HG03354 (cell line): ENCODE measurements around the gene CDCP1.

ENCODE experiments used
- ATAC-seq: cut with Tn5 transposase; IDR thresholded peaks from one replicate; pipeline ENCODE4 v1.9.1; 2021; ENCODE audit warnings: mild to moderate bottlenecking; ENCODE audit not compliant: unreplicated experiment, poor library complexity, severe bottlenecking

CDCP1 gene

DNA sequence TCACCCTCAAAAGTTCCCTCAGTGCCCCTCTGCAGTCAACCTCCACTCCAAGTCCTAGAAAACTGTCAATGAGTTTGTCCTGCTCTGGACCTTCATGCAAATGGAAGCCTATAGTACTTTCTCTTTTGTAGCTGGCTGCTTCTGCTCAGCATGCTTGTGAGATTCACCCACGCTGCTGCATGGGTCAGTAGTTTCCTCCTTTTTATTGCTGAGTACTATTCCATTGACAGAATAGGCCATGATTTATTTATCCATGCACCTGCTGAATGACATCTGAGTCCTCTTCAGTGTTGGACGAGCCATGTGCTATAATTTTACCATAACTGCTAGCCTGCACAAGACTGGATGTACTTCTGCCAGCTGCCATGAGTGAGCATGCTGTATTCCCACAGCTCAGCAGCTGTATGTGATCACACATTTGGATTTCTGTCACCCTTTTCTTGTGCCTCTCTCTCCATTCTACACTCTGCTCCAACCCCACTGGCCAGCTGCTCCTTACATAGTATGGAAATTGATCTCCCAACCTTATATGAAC is 26.3 kb downstream of the CDCP1 start:
- no peak for ATAC-seq

DNA sequence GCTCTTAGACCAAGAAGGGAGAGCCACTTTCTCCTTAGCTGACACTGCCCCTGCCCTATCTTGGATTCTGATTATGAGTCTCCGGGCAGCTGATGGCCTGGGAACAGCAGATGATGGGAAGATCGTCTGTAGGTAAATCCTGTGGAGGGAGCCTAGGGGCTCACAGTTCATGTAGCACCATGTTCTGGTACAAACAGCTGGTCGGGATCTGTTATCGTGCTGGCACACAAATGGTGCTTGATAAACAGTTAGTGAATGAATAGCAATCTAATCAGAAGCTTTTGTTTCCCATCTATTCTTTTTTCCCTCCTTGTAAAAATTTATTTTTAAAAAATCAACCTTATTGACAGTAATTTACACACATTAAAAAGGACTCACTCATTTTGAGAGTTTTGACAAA is 26.8 kb downstream of the CDCP1 start:
- no peak for ATAC-seq

DNA sequence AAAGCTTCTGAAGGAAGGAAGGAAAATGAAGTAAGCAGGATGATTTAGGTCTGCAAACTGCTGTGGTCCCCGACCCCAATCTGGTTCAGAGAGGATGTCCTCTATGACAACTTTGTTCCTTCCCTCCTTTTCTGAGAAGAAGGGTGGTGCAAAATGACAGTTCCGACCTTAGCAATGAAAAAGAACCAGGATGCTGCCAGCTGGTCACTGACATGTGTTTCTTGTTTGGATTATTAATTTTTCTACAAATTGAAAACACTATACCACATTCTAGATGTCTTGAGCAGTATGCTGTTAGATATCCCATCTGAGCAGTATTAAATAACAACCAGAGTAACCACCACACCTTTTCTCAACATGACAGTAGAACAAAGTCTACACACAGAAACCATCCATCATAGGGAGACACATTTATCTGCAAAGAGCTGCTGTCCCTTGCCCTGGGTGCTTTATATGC is 27.5 kb downstream of the CDCP1 start:
- ATAC-seq = no peak

DNA sequence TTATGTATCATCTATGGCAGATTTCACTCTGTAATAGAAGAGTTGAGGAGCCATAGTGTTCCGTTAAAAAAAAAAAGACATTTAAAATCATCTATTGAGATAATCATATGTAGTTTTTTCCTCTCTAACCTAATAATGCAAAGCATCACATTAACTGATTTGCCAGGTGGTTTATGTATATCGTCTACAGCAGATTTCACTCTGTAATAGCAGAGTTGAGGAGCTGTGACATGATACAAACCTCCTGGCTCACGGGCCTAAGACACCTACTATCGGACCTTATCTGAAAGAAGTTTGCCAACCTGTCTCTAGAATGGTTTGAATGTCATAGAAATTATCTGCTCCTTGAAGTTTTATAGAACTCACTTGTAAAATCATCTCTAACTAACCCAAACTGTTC is 29.8 kb downstream of the CDCP1 start:
- no peak for ATAC-seq

DNA sequence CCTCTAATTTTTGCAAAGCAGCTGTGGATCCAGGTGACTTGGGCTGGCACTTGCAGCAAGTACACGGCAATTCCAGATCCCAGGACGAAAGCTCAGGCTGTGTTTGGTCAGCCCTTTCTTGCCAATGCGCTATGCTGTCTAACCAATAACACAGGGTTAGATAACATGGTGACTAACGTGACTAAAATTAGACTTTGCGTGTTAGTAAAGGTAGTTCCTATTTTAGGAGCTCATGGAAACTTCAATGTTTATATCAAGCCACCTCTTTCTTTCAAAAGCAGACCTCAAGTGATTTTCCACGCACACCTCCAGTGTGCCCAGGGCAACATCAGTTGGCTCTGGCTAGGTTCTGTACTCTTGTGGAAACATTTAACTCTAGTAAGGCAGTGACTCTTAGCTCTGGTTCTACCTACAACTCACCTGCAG is 32.5 kb downstream of the CDCP1 start:
- no peak for ATAC-seq

DNA sequence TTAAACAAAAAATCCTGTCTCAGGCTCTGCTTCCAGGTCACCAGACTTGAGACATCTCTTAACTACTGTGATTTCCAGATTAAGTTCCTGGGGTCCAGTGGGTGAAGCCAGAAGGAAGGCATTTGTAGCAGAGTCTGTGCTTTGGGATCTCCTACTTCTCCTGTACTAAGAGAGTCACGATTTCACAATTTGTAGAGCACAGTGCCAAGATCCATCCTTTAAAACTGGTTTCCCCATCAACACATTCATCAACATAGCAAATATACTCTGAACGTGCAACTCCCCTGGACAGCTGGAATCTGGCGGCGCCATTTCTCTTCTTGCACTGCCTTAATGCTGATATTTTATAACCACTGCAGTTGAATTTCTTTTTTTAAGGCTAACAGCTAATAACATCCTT is 33.2 kb downstream of the CDCP1 start:
- no peak for ATAC-seq

DNA sequence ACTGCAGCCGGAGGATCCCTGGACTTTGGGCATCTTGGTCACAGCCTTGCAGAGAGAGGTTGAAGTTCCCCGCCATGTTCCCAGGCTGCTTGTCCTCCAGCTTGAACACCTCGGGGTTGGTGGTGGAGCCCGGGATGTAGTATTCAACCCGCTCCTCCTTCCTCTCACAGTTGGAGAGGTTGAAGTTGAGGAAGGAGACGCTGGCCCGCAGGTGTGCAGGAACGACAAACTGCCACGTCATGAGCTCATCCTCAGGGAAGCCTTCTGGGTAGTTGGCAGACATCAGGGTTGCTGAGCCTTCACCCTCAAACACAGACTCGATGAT is 35.7 kb downstream of the CDCP1 start:
- ATAC-seq = peak; percentile 9

DNA sequence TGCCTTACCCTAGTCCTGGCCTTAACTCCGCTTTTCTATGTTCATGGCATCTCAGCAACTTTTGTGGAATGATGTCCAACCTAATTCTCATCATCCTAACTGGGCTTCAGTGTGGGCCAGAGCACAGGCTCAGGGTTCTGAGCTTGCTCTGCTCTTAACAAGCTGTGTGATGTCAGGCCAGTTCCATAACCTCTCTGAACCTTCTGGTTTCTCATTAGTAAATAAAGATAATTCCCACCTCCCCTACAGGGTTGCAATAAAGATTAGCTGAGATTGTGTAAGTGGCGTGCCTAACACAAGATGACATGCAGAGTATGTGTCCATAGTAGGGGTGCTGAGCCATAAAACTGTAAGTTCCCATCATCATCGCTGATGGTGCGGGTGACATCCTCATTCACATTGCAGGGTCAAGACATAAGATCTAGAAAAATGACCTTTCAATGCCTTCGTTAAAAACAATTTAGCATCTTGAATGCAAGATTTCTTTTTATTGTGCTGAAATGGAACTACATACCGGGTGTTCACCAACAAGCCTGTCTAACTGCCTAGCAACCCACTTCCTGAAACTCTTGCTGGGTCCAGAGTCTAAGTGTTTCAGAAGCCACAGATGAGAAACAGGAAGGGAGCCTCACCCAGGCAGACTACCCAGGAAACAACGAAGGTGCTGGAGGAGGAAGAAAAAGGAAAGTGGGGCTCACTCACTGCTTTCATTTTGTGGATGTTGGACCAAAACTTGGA is 36.2 kb downstream of the CDCP1 start:
- ATAC-seq = peak; percentile 78

DNA sequence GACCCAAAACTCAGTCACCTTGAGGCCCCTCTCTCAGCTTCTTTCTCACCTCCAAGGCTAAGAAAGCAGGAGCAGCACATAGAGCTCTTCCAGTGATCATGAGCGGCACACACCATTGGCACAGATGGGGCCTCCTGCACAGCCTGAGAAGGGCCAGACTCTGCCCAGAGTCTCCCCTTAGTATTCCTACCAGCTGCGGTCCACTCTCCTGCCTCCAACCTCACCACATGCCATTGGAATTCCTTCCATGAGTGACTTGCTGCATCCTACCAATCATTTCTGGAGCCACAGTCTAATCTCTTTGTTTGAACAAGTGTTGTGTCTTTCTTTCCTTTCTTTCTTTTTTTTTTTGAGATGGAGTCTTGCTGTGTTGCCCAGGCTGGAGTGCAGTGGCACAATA is 39.3 kb downstream of the CDCP1 start:
- no peak for ATAC-seq

DNA sequence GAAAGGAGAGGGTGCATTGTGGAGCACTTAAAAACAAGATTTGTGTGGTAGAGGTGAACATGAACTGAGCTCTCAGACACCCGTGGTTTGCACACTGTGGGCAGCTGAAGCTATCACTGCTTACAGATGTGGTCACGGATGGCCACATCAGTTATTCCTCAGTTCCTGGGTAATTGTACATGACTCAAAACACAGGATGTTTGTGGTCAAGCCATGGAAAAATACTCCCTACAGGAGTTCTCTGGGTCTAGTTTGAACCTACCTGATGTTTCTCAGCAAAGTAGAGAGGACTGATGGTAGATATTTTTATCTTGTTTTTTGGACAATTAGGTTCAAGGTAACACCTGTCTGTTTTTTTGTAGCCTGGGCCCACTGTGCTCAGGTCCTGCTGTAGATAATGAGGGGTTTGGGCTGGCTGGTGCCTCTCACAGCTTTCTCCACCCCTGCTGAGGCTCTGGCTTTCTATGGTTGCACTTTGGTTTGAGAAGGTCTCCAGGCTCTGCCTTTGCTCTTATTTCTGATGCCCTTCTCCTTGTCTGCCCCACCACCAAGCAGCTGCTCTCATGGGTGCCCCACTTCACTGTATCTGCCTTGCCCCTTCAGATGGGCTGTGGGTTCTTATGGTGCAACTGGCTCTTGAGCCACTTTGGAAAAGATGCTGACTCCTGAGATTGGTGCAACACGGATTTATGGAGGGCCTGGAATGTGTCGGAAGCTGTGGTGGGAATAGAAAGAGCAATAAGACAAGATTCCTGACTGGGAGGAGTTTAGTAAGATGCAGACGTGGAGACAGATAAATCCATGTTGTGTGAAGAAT is 40.1 kb downstream of the CDCP1 start:
- no peak for ATAC-seq

DNA sequence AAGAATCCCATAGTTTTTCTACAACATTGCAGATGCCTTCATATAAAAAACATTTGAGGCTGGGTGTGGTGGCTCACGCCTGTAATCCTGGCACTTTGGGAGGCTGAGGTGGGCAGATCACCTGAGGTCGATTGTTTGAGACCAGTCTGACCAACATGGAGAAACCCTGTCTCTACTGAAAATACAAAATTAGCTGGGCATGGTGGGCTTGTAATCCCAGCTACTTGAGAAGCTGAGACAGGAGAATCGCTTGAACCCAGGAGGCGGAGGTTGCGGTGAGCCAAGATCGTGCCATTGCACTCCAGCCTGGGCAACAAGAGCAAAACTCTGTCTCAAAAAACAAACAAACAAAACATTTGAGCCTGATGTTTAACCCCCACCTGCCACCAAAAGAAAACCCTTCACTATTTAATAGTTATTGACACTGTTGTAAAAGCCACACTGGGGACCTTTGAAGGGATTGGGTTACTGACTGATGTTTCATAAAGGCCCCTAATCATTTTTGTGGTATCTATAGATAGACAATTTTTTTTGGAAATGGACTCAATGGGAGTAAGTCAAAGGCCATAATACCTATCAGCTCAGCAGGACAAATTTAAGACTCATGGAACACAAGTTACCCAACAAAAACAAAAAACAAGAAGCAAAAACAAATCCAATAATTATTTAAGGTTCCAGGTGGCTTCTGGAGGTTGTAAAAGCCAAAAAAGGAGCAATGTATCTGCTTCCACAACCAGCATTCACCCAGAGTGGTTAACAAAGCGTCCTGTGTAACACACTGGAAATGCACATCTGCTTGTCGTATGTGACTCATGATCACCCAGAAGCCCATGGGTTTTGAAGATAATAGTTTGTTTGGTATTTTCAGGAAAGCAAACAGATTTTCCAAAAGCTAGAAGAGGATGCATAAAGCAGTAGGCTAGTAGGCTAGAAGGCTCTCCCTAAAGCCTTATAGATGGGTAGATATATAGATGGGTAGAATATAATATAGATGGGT is 41.2 kb downstream of the CDCP1 start:
- ATAC-seq = no peak

DNA sequence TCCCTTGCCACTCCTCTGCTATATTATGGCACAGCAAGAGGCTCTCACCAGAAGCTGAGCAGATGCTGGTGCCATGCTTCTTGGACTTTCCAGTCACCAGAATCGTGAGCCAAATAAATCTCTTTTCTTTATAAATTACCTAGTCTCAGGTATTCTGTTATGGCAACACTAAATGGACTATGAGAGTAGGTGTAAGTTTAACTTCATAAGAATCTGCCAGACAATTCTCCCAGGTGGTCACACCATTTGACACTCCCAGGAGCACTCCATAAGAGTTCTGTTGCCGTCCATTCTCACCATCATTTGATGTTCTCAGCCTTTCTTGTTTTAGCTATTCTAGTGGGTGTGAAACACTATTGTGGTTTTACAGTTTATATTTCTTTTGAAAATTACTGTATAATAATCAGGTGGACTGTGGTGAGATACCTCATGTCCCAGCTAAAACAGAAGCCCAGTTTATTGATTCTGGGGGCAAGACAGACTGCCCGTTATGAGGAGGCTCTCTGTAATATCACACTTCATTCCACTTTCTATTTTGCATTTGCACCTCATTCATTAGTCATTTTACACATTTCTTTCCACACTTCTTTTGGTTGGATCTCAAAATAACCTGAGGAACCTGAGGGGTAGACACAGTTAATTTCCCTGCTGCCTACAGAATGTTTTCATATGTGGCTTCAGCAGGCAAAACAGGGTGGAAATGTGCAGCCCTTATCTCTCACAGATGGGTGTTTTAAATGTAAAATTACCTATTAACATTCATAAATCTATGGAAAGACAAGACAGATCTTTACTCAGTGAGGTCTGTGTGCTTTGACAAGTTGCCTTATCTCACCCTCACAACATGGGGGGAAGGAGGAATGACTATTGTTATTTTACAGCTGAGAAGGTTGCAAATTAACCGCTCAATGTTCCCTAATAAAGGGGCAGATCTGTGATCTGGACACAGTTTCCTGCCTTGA is 42.1 kb downstream of the CDCP1 start:
- no peak for ATAC-seq

DNA sequence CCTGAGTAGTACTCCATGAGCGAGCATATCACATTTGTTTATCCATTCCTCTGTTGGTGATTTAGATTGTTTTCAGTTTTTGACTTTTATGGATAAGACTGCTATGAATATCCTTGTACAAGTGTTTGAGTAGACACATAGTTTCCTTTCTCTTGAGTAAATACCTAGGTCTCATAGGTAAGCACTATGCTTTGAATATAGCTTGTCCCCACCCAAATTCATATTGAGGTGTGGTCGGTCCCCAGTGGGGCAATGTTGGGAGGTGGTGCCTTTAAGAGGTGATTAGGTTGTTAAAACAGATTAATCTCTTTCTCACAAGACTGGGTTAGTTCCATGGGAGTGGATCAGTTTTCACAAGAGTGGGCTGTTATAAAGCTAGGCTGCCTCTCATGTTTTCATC is 42.8 kb downstream of the CDCP1 start:
- ATAC-seq = no peak

DNA sequence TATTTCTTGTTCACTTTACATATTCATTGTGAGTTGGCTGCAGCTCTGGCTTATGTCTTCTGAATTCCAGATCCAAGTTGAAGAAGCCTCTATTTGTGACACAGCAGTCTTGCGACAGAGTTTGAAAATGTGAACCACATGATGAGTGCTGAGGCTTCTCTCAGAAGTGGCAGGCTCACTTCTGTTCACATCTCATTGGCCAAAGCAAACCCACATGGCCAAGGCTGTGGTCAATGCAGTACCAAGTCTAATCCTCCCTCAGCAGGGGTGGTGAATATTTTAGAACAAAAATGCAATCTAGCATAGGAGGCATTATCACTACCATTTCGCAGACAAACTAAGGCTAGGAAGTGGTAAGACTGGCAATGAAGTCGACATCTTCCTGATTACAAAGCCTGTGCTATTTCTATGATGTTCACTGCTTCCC is 45.2 kb downstream of the CDCP1 start:
- no peak for ATAC-seq

DNA sequence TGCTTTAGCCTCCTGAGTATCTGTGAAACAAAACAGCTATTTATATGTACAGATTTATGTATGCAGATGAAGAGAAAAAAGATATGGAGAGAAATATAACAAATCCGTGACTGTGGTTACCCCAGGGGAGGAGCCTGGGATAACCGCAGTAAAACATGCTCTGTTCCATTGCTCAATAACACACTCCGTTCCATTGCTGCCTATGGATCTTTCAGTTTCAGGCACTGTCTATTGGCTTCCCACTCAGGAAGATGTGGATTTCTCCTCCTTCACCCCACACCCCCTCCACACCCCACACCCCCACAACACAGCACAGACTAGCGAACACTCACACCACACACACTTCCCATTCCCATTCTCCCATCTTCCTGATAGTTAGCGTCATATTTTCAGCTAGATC is 47.9 kb downstream of the CDCP1 start:
- no peak for ATAC-seq

DNA sequence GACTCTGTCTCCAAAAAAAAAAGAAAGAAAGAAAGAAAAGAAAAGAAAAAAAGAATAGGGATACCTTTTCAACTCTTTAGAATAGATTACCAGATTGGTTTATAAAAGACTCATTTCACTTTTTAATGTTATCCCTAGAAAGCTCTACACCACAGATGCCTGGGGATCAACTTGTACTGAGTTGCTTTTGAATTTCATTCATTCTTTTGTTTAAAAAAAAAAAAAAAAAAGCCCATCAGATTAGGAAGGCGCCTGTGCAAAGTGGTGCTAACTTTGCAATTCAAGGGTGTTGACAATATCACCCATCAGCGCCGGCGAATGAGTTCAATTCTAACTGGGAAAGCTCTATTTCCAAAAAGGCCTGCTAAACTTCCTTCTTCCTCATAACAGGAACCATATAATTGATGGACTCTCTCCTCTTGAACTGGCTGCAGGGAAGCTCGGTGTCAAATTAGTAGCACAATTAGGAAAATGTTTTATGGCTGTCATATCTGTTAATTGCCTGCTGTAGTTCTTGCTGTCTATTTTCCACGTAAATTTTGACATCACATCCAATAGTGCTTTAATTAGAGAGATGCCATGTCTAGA is 48.8 kb downstream of the CDCP1 start:
- no peak for ATAC-seq

DNA sequence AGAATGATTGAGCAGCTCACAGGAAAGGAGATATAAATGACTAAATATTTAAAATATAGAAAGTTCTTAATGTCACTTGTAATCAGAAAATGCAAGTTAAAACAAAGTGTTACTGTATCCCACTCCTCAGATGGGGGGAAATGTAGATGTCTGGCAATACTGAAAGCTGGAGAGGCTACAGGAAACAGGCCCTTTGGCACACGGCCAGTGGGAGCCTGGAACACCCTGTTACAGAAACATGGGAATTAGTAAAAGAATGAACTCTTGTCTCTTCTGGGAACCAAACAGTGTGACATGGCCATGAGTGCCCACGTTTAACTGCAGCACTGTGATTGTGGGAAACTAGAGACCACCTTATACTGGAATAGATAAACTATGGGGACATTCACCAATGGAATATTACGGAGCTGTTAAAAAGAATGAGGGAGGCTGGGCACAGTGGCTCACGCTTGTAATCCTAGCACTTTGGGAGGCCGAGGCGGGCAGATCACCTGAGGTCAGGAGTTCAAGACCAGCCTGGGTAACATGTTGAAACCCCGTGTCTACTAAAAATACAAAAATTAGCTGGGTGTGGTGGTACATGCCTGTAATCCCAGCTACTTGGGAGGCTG is 50.2 kb downstream of the CDCP1 start:
- ATAC-seq = no peak

DNA sequence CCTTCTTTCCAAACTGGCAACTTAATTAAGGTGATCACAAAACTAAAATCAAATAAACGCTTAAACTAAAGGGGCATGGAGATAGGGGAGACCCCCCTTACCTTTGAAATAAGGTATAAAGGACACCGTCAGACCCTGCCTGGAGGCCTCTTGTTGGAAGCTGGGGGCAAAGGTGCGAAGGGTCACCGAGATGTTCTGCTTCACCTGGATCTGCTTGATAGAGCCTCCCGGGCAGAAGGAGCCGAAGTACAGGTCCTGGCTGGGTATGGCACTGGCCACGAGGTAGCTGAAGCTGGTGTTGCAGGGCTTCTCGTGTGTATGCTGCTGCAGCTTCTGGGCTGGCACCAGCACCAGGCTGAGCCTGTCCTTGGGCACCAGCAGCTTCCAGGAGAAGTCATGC is 53.0 kb downstream of the CDCP1 start:
- no peak for ATAC-seq
